ENCODE data around the gene CACNA1A.

DNA sequence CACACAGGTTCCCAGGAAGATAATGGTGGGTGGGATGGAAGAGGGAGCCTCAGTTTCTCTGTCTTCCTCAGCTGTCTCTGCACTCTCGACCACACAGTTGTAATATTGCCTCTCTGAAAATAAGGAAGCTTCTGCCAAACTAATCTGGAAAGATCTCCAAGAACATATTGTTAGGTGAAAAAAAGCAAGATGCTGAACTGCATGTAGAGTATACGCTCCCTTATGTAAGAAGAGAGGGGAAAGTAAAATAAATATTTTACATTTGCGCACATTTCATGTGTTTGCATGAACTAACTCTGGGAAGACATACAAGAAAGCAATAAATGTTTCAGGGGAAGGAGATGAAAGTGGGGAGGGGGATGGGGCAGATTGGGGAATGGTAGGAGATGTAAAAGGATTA, 41.9 kb upstream of the CACNA1A start:
- TF ChIP-seq, protein P1, sequence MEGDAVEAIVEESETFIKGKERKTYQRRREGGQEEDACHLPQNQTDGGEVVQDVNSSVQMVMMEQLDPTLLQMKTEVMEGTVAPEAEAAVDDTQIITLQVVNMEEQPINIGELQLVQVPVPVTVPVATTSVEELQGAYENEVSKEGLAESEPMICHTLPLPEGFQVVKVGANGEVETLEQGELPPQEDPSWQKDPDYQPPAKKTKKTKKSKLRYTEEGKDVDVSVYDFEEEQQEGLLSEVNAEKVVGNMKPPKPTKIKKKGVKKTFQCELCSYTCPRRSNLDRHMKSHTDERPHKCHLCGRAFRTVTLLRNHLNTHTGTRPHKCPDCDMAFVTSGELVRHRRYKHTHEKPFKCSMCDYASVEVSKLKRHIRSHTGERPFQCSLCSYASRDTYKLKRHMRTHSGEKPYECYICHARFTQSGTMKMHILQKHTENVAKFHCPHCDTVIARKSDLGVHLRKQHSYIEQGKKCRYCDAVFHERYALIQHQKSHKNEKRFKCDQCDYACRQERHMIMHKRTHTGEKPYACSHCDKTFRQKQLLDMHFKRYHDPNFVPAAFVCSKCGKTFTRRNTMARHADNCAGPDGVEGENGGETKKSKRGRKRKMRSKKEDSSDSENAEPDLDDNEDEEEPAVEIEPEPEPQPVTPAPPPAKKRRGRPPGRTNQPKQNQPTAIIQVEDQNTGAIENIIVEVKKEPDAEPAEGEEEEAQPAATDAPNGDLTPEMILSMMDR (IDR thresholded peaks at IDR 0.05): no peak
- no peak for TF ChIP-seq POLR2A (IDR thresholded peaks at IDR 0.05)

Measured in esophagus squamous epithelium (tissue), 4 donors.